DMS153 treated with DMSO at 0.1 percent for 48 hours (cell line): ENCODE measurements around the gene RAB43.
A peak's percentile ranks its signal among the peaks of the same experiment; 100 is the strongest.

Source experiments
- DNase-seq: peaks from one replicate; lab custom pipeline; 2025; ENCODE audit not compliant: unreplicated experiment; lab: John Stamatoyannopoulos, UW

Gene RAB43

DNA sequence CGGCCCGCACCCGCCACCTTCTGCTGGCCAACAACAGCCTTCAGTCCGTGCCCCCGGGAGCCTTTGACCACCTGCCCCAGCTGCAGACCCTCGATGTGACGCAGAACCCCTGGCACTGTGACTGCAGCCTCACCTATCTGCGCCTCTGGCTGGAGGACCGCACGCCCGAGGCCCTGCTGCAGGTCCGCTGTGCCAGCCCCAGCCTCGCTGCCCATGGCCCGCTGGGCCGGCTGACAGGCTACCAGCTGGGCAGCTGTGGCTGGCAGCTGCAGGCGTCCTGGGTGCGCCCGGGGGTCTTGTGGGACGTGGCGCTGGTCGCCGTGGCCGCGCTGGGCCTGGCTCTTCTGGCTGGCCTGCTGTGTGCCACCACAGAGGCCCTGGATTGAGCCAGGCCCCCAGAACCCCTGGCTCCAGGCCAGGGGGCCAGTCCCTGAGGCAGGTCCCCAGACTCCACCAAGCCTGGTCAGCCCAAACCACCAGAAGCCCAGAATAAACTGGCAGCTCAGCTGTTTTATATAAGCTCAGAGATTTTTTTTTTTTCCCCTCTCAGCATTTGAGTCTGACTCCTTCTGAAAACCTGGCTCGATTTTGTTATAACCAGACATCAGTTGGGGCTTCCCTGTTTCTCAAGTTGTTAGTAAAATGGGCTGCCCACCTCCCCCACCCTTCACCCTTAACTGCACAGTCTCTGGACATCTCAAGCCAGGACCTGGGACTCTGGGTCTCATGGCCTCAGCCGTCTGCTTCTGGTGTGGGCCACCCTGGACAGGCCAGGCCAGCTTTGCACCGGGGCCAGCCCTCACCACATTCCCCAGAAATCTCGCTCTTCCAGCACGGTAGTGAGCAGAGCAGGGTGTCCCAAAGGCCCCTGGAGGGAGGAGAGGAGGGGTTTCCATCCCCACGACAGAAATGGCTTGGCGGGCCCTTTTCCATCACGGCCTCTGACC is 59.4 kb downstream of the RAB43 start:
- DNase-seq: no peak

- no peak for DNase-seq
These were observed 60.3 kb downstream of the RAB43 start for GRCh38 chr3:129061023-129061887.

DNA sequence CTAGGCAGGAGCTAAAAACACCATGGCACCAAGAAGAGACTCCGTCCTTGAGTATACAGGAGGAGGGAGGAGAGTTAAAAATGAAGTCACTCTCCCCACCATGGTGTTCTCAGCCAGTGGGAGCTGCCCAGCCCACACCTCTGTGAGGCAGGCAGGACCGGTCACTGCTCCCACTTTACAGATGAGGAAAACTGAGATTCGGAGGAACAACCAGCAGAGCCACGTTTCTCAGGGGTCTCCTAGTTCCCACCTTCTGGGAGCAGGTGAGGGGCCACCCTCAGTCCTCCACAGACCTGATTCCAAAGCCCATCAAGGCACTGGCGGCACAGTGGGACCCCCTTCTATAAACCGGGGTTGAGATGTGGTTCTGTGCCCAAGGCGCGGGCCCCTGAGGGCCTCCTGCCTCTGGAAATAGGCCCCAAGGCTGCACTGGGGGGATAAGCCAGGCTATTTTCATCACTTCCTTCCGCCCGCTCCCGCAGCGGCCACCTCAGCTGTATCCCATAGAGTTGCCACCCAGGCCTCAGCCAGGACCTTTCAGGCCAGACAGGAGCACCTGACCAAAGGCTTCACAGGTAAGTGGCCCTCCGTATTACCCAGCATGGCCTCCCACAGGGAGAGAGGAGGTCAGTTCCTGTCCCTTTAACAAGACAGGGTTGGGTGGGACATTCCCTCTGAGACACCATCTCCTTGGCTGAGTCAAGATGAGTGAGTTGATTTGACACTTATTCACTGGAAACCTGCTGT is 61.2 kb downstream of the RAB43 start, which contains the start of gene GP9:
Gene GP9 (plus strand): TSS at position 504 of the 747 bp plus-strand sequence. CDS start 961 bp downstream, outside the sequence.
- DNase-seq: no peak

DNA sequence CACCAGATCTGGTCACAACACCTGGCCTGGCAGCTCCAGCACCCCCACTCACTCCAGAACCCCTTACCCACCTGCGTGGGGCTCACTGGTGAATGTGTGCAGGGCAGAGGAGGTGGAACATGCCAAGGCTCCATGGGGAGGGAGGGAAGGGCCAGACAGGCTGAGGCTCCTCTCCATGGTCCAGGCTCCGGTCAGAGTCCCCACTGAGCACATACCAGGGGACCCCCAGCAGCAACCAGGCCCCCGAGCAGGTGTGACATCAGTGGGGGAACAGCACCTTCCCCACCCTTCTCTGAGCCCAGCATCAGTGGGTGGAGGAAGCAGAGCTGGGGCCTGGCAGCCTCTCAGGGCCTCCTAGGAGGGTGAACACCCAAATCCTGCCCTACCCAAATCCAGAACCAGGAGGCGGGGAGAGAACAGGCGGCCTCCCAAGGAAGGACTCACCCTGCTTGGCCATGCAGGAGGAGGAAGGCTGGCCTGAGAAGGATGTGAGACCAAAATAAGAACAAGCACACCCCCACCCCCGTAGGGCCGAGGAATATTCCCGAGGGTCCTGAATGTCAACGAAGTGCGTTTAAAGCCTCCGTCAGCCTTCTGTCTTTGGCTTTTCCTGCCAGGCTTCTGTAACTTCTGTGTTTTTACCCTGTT is 62.2 kb downstream of the RAB43 start:
- DNase-seq: no peak

DNA sequence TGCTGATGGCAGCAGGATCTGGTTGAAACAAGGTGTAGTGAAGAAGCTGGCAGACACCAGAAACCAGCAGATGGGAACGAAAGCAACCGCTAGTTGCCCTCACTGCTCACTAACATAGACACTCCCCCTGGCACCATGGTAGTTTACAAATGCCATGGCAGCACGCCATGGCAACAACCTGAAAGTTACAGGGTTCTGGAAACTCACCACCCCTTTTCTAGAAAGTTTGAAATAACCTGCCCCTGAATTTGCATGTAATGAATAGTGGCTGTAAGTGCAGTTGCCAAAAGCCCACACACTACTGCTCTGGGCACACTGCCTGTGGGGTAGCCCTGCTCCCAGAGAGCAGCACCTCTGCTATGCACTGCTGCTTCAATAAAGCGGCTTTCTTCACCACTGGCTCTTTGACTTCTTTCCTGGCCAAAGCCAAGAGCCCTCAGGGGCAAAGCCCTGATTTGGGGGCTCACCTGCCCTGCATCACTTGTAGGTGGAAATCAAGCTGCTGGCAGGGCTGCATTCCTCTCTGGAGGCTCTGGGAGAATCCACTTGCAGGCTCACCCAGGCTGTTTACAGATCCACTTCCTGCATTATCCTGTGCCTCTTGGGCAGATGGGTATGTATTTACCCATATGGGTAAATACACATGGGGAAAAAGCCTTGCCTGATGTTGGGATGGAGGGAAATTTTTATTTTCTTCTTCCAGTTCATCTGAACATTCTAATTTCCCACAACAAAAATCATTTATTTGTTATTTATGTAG is 63.0 kb downstream of the RAB43 start:
- DNase-seq: peak; percentile 34

DNA sequence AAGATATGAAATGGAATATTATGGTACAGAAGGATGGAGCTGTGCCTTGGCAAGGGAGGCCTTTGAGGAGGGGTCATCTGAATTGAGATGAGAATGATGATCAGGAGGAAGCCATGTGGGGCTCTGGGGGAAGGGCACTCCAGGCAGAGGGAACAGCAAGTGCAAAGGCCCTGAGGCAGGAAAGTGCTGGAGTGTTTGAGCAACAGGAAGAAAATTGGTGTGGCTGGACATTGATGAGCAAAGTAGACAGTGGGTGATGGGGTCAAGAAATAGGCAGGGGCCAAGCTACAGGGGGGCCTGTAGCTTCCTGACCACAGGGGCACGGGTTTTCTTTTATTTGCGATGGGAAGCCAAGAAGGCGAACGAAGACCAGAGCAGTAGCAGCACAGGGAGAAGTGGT is 64.4 kb downstream of the RAB43 start:
- no peak for DNase-seq

GRCh38 chr3:129056451-129057173 is 65.0 kb downstream of the RAB43 start:
- no peak for DNase-seq

GRCh38 chr3:129054605-129055104 is 66.9 kb downstream of the RAB43 start:
- DNase-seq: no peak

DNA sequence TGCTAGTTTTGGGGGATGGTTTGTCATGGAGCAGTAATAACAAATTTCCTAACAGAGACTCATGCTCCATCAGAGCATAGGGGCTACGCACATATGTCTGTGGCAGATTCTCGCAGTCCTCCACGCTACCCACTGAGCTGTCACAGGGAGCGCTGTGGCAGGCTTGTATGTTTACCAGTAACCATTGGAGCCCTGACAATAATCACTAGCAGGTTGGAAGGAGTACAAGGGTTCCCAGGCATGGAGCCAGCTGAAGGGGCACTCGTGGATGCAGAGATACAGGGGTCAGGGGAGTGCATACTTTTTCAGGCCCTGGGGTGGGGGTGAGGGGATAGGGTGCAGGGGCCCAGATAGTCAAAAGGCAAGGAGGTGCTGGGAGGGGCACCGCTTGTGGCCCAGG is 68.9 kb downstream of the RAB43 start:
- DNase-seq: peak; percentile 49

GRCh38 chr3:129051871-129052340 is 69.7 kb downstream of the RAB43 start:
- DNase-seq: no peak

GRCh38 chr3:129050556-129051295 is 70.9 kb downstream of the RAB43 start:
- DNase-seq: no peak

GRCh38 chr3:129047553-129047839 is 74.1 kb downstream of the RAB43 start:
- DNase-seq: no peak

DNA sequence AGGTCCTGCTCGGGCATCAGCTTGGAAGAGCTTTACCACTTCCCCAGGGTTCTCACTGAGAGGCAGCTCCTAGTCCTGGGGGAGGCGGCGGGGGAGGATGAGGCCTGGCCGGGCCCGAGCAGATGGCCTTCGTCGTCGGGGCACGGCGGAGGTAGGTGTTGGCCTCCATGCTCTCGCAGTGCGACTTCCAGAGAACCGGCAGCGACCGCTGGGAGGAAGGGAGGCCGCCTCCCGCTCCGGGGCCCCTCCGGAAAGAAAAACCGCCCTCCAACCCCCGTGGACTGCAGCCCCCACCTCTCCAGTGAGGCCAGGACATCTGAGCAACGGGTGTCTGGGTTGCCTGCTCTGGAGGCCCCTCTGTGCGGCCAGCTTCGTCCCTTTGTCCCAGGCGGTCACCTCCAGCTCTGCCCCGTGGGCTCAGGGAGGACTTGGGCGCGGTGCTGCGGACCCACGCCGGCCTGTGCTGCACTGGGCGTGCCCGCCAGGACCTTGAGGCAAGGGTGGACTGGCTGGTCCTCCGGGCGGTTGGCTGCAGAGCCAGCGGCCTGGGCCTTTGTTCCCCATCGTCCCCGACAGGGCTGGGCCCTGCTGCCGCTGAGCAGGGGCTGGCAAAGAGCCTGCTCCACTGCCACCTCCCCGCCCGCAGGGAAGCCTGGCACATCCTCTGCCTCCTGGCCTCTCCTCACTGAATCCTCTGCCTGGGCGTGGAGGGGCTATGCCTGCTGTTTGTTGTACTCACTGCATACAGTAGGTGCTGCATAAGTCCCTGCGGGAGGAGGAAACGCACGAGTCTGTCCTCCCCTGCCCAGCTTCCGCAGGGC is 74.7 kb downstream of the RAB43 start:
- no peak for DNase-seq

- no peak for DNase-seq
These were observed 75.4 kb downstream of the RAB43 start for GRCh38 chr3:129046037-129046731.

- peak; percentile 7 for DNase-seq
These were observed 75.9 kb downstream of the RAB43 start for GRCh38 chr3:129045675-129046036.

DNA sequence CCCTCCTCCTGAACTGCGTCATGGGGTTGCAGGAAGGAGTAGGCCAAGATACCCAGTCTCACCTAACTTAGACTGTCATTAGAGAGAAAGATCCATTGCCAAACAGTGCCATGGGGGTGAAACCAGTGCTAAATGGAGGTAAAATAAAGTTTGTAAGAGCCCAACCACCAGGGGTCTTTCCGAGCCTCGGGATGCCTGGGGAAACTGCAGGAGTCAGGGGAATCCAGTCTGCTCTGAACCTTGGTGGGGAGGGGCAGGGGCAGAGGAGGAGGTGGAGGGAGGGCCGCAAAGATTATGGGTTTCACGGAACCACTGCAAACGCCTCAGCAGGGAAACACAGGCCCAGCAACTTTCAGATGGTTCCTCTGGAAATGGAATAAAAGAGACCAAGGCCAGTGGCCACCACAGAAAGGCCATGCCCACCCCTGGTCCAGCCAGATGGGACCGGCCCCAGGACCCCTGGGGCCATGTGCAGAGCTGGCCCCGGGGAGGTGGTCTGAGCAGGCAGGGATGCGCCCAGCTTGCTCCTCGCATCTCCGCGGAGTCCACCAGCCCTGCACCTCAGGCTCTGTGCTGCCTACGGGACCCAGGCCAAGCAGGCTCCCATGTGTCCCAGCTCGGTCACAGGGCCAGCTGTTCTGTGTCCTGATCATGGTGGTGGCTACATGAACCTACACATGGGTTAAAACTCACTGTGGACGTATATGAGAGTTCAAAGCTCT is 80.9 kb downstream of the RAB43 start:
- DNase-seq: no peak

DNA sequence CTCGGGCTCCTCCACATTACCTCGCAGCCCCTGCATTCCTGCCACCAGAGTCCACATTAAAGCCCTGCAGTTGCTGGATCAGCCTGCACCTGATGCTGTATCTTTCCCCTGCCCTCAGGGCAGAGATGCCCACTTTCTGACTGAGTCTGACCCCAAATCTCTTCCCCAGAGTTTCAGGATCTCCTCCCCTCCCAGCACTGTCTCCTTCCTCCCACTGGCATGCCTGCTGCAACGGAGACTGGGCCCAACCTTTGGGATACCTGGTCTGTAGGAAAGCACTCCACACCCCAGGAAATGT is 81.6 kb downstream of the RAB43 start:
- no peak for DNase-seq
